H9 (cell line): ENCODE measurements around the gene ARL5A. TPM values are rescaled to one million over a fixed set of nuclear protein-coding genes. Genes with fewer than 3 reads are reported as not detected.

Experiments used
- DNase-seq: peaks from one replicate; pipeline ENCODE4 v3.0.0-alpha.2; 2017
- H2AFZ ChIP-seq: one replicate; pipeline ENCODE4 v1.6.1; 2013; ENCODE audit warnings: mild to moderate bottlenecking, low read length, control low read depth, moderate library complexity
- H2AK5ac ChIP-seq: 2 replicates; pipeline ENCODE4 v1.6.1; 2013; ENCODE audit warnings: low read length, control low read depth, mixed read lengths; ENCODE audit not compliant: insufficient read length
- H2BK120ac ChIP-seq: one replicate; pipeline ENCODE4 v1.6.1; 2013; ENCODE audit warnings: low read depth, mild to moderate bottlenecking, low read length, control low read depth, inconsistent platforms; ENCODE audit not compliant: poor library complexity, severe bottlenecking
- H2BK12ac ChIP-seq: 2 replicates; pipeline ENCODE4 v1.6.1; 2013; ENCODE audit warnings: low read length, control low read depth, mixed read lengths, low read depth; ENCODE audit not compliant: insufficient read length
- H2BK15ac ChIP-seq: 2 replicates; pipeline ENCODE4 v1.6.1; 2013; ENCODE audit warnings: low read depth, low read length, control low read depth
- H2BK20ac ChIP-seq: one replicate; pipeline ENCODE4 v1.6.1; 2013; ENCODE audit warnings: low read depth, mild to moderate bottlenecking, low read length, control low read depth, inconsistent platforms; ENCODE audit not compliant: poor library complexity, severe bottlenecking
- H2BK5ac ChIP-seq: 2 replicates; pipeline ENCODE4 v1.6.1; 2013; ENCODE audit warnings: low read length, control low read depth, mixed read lengths; ENCODE audit not compliant: insufficient read length
- H3K14ac ChIP-seq: 2 replicates; pipeline ENCODE4 v1.6.1; 2013; ENCODE audit warnings: low read length, control low read depth; ENCODE audit not compliant: insufficient read depth
- H3K18ac ChIP-seq: 2 replicates; pipeline ENCODE4 v1.6.1; 2013; ENCODE audit warnings: low read depth, mild to moderate bottlenecking, mixed read lengths, low read length, control low read depth; ENCODE audit not compliant: insufficient read length
- H3K23ac ChIP-seq: 2 replicates; pipeline ENCODE4 v1.6.1; 2013; ENCODE audit warnings: low read length, control low read depth, mixed read lengths, low read depth; ENCODE audit not compliant: insufficient read length
- H3K23me2 ChIP-seq: 2 replicates; pipeline ENCODE4 v1.6.1; 2013; ENCODE audit warnings: low read depth, mild to moderate bottlenecking, mixed read lengths, low read length, control low read depth; ENCODE audit not compliant: insufficient read length, poor library complexity, severe bottlenecking
- H3K27ac ChIP-seq: 2 replicates; pipeline ENCODE4 v1.5.1; 2013; ENCODE audit warnings: low read length, control low read depth, mixed read lengths, low read depth; ENCODE audit not compliant: insufficient read length
- H3K27me3 ChIP-seq: 2 replicates; pipeline ENCODE4 v1.6.1; 2013; ENCODE audit warnings: low read length, control low read depth, inconsistent platforms; ENCODE audit not compliant: insufficient read depth
- H3K4ac ChIP-seq: 2 replicates; pipeline ENCODE4 v1.6.1; 2013; ENCODE audit warnings: low read depth, mild to moderate bottlenecking, control low read depth, inconsistent platforms, low read length, moderate library complexity
- H3K4me1 ChIP-seq: 2 replicates; pipeline ENCODE4 v1.6.1; 2013; ENCODE audit warnings: low read length, control low read depth, inconsistent platforms; ENCODE audit not compliant: insufficient read depth
- H3K4me2 ChIP-seq: 2 replicates; pipeline ENCODE4 v1.6.1; 2013; ENCODE audit warnings: low read length, control low read depth, mixed read lengths; ENCODE audit not compliant: insufficient read length, insufficient read depth
- H3K56ac ChIP-seq: 2 replicates; pipeline ENCODE4 v1.6.1; 2013; ENCODE audit warnings: low read depth, mild to moderate bottlenecking, mixed read lengths, low read length, control low read depth; ENCODE audit not compliant: insufficient read length
- H3K79me1 ChIP-seq: 2 replicates; pipeline ENCODE4 v1.6.1; 2013; ENCODE audit warnings: low read depth, mild to moderate bottlenecking, moderate library complexity, low read length, control low read depth, inconsistent platforms; ENCODE audit not compliant: insufficient read depth, poor library complexity, severe bottlenecking
- H3K79me2 ChIP-seq: 2 replicates; pipeline ENCODE4 v1.6.1; 2013; ENCODE audit warnings: low read length, control low read depth, inconsistent platforms; ENCODE audit not compliant: insufficient read depth
- H3K9ac ChIP-seq: 2 replicates; pipeline ENCODE4 v1.6.1; 2013; ENCODE audit warnings: low read length, control low read depth, mixed read lengths; ENCODE audit not compliant: insufficient read length; ENCODE audit errors: extremely low read depth
- H3K9me3 ChIP-seq: one replicate; pipeline ENCODE4 v1.6.1; 2013; ENCODE audit warnings: low read depth, low read length, inconsistent platforms; ENCODE audit not compliant: control insufficient read depth
- H3T11ph ChIP-seq: one replicate; pipeline ENCODE4 v1.6.1; 2013; ENCODE audit warnings: mild to moderate bottlenecking, low read length, control low read depth, inconsistent platforms
- H4K20me1 ChIP-seq: one replicate; pipeline ENCODE4 v1.6.1; 2013; ENCODE audit not compliant: control insufficient read depth, insufficient read length, insufficient read depth
- H4K5ac ChIP-seq: 2 replicates; pipeline ENCODE4 v1.6.1; 2013; ENCODE audit warnings: low read depth, mild to moderate bottlenecking, mixed read lengths, low read length, control low read depth; ENCODE audit not compliant: insufficient read length
- H4K8ac ChIP-seq: replicated peaks from 2 replicates; pipeline ENCODE4 v1.6.1; 2013; ENCODE audit warnings: low read length, control low read depth, mixed read lengths, low read depth; ENCODE audit not compliant: insufficient read length
- H4K91ac ChIP-seq: 2 replicates; pipeline ENCODE4 v1.6.1; 2013; ENCODE audit warnings: low read depth, mild to moderate bottlenecking, moderate library complexity, mixed read lengths, low read length, control low read depth; ENCODE audit not compliant: insufficient read length
- H3K27ac Mint-ChIP-seq, 3 experiments: 2 replicates in 2 of 3; 3 replicates in 1 of 3; pipeline ENCODE4 v1.8.0; 2020 to 2021; ENCODE audit warnings: mixed read lengths in 3 of 3, mild to moderate bottlenecking in 1 of 3, moderate library complexity in 1 of 3
- H3K27me3 Mint-ChIP-seq: 2 replicates; pipeline ENCODE4 v1.8.0; 2021; ENCODE audit warnings: low read depth, mild to moderate bottlenecking, moderate library complexity, mixed read lengths
- H3K36me3 Mint-ChIP-seq, 3 experiments: 2 replicates in 2 of 3; 3 replicates in 1 of 3; pipeline ENCODE4 v1.8.0; 2020 to 2021; ENCODE audit warnings: low read depth in 3 of 3, mixed read lengths in 3 of 3; ENCODE audit not compliant: insufficient read depth in 1 of 3
- H3K4me1 Mint-ChIP-seq, 2 experiments: 2 replicates each; pipeline ENCODE4 v1.8.0; 2020; ENCODE audit warnings: mixed read lengths in 2 of 2
- H3K4me3 Mint-ChIP-seq, 2 experiments: 2 replicates in 1 of 2; 3 replicates in 1 of 2; pipeline ENCODE4 v1.8.0; 2020 to 2021; ENCODE audit warnings: mild to moderate bottlenecking in 2 of 2, mixed read lengths in 2 of 2, moderate library complexity in 1 of 2
- H3K9me3 Mint-ChIP-seq, 2 experiments: 2 replicates in 1 of 2; 3 replicates in 1 of 2; pipeline ENCODE4 v1.8.0; 2020; ENCODE audit warnings: mild to moderate bottlenecking in 2 of 2, mixed read lengths in 2 of 2, moderate library complexity in 1 of 2
- WGBS: extraction: QIAGEN DNeasy Blood & Tissue Kit; methylation state at CpG from one replicate; pipeline ENCODE4 v1.1.7; 2013; ENCODE audit warnings: missing lambda C conversion rate, low lambda C conversion rate, mixed read lengths; ENCODE audit not compliant: insufficient read length; ENCODE audit errors: extremely low coverage; 5-methylcytosine and 5-hydroxymethylcytosine counted together
- total RNA-seq: library from RNA; stranded (reverse); gene quantifications from 2 replicates; pipeline ENCODE4 v1.2.1, GENCODE V29; 2021
- TF ChIP-seq, protein P1 (sequence below): fragments of 200-600 bp; sonication (generic); conservative IDR thresholded peaks from 3 replicates; pipeline ENCODE4 v1.8.0; 2021; ENCODE audit warnings: antibody characterized with exemption, mild to moderate bottlenecking

Gene ARL5A
- total RNA-seq, 1 experiment from 2014 or later, result 66.7 TPM

DNA sequence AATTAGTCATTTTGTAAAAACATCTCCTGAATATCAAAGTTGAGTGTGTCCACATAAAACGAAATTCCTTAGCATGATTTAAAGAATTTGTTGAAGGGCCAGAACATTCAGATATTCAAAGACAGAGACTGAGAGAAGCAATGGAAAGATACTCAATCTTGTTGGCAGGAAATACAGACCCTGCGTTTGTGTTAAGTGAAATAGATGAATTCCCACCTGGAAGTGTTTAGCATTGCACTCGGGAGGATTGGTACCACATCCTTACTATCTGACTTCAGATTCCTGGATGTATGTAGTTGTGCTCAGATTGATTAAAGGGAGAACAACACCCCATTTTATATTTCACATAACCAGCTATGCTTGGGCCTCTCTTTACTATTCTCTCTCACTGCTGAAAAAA lies 9.7 kb upstream of the ARL5A start:
- no peak overlapping the region for H3K4ac ChIP-seq
- Mint-ChIP-seq H3K4me3 (no peak overlapping the region), H3K27ac (no peak overlapping the region), H3K4me1 (no peaks in the 10 kb centered on the region), H3K27me3 (no peaks in the 10 kb centered on the region), H3K36me3 (no peaks in the 10 kb centered on the region), H3K9me3 (no peaks in the 10 kb centered on the region)
- no peak overlapping the region for H4K8ac ChIP-seq
- no peaks in the 10 kb centered on the region for H3K27me3 ChIP-seq
- no peak overlapping the region for H2BK20ac ChIP-seq
- no peak overlapping the region for H4K91ac ChIP-seq
- H3K23ac ChIP-seq, result no peak overlapping the region
- H3K79me1 ChIP-seq, result no peaks in the 10 kb centered on the region
- no peak overlapping the region for H2BK120ac ChIP-seq
- no peaks in the 10 kb centered on the region for H3K23me2 ChIP-seq
- H3K4me1 ChIP-seq, result no peaks in the 10 kb centered on the region
- no peaks in the 10 kb centered on the region for H3K79me2 ChIP-seq
- TF ChIP-seq, protein P1, sequence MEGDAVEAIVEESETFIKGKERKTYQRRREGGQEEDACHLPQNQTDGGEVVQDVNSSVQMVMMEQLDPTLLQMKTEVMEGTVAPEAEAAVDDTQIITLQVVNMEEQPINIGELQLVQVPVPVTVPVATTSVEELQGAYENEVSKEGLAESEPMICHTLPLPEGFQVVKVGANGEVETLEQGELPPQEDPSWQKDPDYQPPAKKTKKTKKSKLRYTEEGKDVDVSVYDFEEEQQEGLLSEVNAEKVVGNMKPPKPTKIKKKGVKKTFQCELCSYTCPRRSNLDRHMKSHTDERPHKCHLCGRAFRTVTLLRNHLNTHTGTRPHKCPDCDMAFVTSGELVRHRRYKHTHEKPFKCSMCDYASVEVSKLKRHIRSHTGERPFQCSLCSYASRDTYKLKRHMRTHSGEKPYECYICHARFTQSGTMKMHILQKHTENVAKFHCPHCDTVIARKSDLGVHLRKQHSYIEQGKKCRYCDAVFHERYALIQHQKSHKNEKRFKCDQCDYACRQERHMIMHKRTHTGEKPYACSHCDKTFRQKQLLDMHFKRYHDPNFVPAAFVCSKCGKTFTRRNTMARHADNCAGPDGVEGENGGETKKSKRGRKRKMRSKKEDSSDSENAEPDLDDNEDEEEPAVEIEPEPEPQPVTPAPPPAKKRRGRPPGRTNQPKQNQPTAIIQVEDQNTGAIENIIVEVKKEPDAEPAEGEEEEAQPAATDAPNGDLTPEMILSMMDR, result no peak
- H2AK5ac ChIP-seq, result no peak overlapping the region
- H3K14ac ChIP-seq, result no peak overlapping the region
- no peak overlapping the region for H2BK5ac ChIP-seq
- no CpG with 5 or more reads among the region's 3 CpGs for WGBS
- no peaks in the 10 kb centered on the region for H4K20me1 ChIP-seq
- no peak overlapping the region for H3T11ph ChIP-seq
- no peak overlapping the region for H3K27ac ChIP-seq
- H3K9ac ChIP-seq, result no peak overlapping the region
- H3K9me3 ChIP-seq, result no peaks in the 10 kb centered on the region
- DNase-seq, result no peak
- H2AFZ ChIP-seq, result no peak overlapping the region
- H2BK15ac ChIP-seq, result no peak overlapping the region
- H3K4me2 ChIP-seq, result no peak overlapping the region
- H4K5ac ChIP-seq, result no peak overlapping the region
- H3K18ac ChIP-seq, result no peak overlapping the region
- H3K56ac ChIP-seq, result no peak overlapping the region
- no peak overlapping the region for H2BK12ac ChIP-seq
